Sigmoid colon (tissue), 7 donors: ENCODE measurements around the gene PSD4. TPM values are rescaled to one million over a fixed set of nuclear protein-coding genes. Genes with fewer than 3 reads are reported as not detected.
A peak's percentile ranks its signal among the peaks of the same experiment; 100 is the strongest.

ENCODE experiments used
- DNase-seq: peaks from one replicate; pipeline ENCODE4 v3.0.0-alpha.2; 2019
- H3K27ac ChIP-seq, 4 donors: fragments of 200-600 bp; sonication (generic); one replicate each; pipeline ENCODE4 v1.5.1; 2016 to 2019; ENCODE audit warnings: mild to moderate bottlenecking in 1 of 4
- H3K27me3 ChIP-seq, 3 donors: fragments of 200-600 bp; sonication (generic); one replicate each; pipeline ENCODE4 v1.5.1; 2019; ENCODE audit warnings: mild to moderate bottlenecking in 1 of 3
- H3K36me3 ChIP-seq, 4 donors: fragments of 200-600 bp; sonication (generic); one replicate each; pipeline ENCODE4 v1.5.1; 2016 to 2019
- H3K4me1 ChIP-seq, 4 donors: fragments of 200-600 bp; sonication (generic); one replicate each; pipeline ENCODE4 v1.5.1; 2017 to 2019
- H3K4me3 ChIP-seq, 4 donors: fragments of 200-600 bp; sonication (generic); one replicate each; pipeline ENCODE4 v1.5.1; 2017 to 2019; ENCODE audit warnings: mild to moderate bottlenecking in 2 of 4, moderate library complexity in 1 of 4
- H3K9me3 ChIP-seq, 4 donors: fragments of 200-600 bp in 3 of 4; sonication (generic) in 3 of 4; one replicate each; pipeline versions ENCODE4 v1.5.1 to v1.6.1; 2013 to 2019
- CTCF ChIP-seq, 4 experiments: fragments of 450-650 bp in 3 of 4; fragments of 200-600 bp in 1 of 4; IDR thresholded peaks; one replicate each; pipeline ENCODE4 v1.5.1; 2016 to 2019; ENCODE audit warnings: antibody characterized with exemption in 4 of 4, mild to moderate bottlenecking in 3 of 4, moderate library complexity in 2 of 4
- EP300 ChIP-seq, 4 donors: sonication (generic); formaldehyde crosslinking; IDR thresholded peaks; one replicate each; pipeline ENCODE4 v1.6.1; 2017; ENCODE audit warnings: antibody characterized with exemption in 4 of 4
- POLR2A ChIP-seq, 2 donors: fragments of 450-650 bp; IDR thresholded peaks; one replicate each; pipeline ENCODE4 v1.6.1; 2016; ENCODE audit warnings: antibody characterized with exemption in 2 of 2, mild to moderate bottlenecking in 2 of 2, moderate library complexity in 2 of 2
- POLR2AphosphoS5 ChIP-seq, 4 donors: sonication (generic); formaldehyde crosslinking; IDR thresholded peaks; one replicate each; pipeline ENCODE4 v1.6.1; 2017; ENCODE audit warnings: antibody characterized with exemption in 4 of 4
- WGBS, 2 donors: extraction: QIAGEN DNeasy Blood & Tissue Kit; methylation state at CpG; one replicate each; pipeline ENCODE4 v1.1.7; 2013; 5-methylcytosine and 5-hydroxymethylcytosine counted together
- intact Hi-C: fragments of 100-400 bp; cut with DNase I; formaldehyde crosslinking; loops from one replicate; pipeline ENCODE4 v1.15.1; 2023
- polyA plus RNA-seq, 3 donors: library from polyadenylated mRNA; stranded (reverse); fragments of 200-250 nt; gene quantifications; one replicate each; pipeline ENCODE4 v1.2.3, GENCODE V29; 2013
- total RNA-seq, 4 donors: library from RNA; depleted of rRNA; stranded (reverse); fragments of >200 nt; gene quantifications; one replicate each; pipeline ENCODE4 v1.1.0, GENCODE V29; 2016
- donor health status: healthy with polysubstance abuse.
- donor health status: Bipolar disorder and iron deficiency.
- donor health status: healthy.

Gene PSD4
- total and polyA plus RNA-seq, 7 donors = 1.4 to 51.6 (median 6.6) TPM

DNA sequence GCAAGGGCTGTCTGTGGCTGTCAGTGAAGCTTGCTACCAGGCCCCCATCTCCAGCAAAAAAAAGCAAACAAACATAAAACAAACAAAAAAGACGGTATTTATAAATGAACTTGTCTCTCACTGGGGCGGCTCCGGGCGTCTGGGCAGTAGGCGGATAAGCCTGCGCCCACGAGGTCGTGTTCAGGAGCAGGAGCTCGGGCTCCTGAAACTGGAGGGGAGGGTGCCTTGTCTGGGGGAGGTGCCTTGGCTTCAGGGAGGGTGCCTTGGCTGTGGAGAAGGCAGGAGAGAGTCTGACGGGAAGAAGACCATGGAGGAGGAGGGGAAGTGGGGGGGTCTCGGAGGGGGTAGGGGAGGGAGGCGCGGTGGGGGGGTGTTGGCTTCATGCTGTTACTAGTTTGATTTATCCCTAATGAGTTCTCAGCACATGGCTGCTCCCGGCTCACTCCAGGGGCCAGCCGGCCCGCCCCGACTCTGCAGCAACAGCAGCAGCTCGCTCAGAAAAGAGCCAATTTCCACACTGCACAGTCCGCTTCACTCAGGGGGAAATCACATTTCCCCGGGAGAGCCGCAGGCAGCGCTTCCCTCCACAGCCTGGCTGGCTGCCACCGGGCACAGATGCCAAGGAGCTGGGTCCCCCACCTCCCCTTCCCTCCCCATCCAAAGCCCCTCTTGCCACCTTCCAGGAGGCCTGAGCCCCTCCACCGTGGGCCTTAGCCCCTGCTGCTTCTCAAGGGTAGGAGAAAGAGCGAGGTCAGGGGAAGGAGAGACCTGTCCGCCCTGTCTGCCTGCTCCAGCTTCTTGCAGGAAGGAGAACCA lies 38.7 kb downstream of the PSD4 start:
- Histone ChIP-seq H3K9me3 (no peaks in the 10 kb centered on the region), H3K36me3 (no peaks in the 10 kb centered on the region), H3K4me3 (no peak overlapping the region), H3K27me3 (peaks cover 0 to 9% (median 0%) of the 10 kb centered on the region in 3 donors), H3K4me1 (peaks cover 0 to 26% (median 22%) of the 10 kb centered on the region in 4 donors), H3K27ac (peak overlapping the region; percentile 41 to 71 (median 52))
- DNase-seq = peak; percentile 75
- WGBS, 2 donors = 50 to 61% methylated on average over 26 of the region's 26 CpGs
- intact Hi-C loops = no loop called here
- no peak for TF ChIP-seq CTCF (IDR thresholded peaks at IDR 0.05)
- TF ChIP-seq POLR2AphosphoS5 (IDR thresholded peaks at IDR 0.05) = no peak
- TF ChIP-seq POLR2A (IDR thresholded peaks at IDR 0.05) = no peak
- no peak for TF ChIP-seq EP300 (IDR thresholded peaks at IDR 0.05)

GRCh38 chr2:113213061-113213930 lies 39.5 kb downstream of the PSD4 start:
- Histone ChIP-seq H3K27ac (peak overlapping the region in 2 of 4 donors; percentile 42 to 71), H3K9me3 (no peaks in the 10 kb centered on the region), H3K4me1 (peaks cover 0 to 30% (median 26%) of the 10 kb centered on the region in 4 donors), H3K27me3 (peaks cover 0 to 9% (median 0%) of the 10 kb centered on the region in 3 donors), H3K36me3 (no peaks in the 10 kb centered on the region), H3K4me3 (no peak overlapping the region)
- 95 to 96% methylated on average over 14 of the region's 14 CpGs for WGBS, 2 donors
- TF ChIP-seq CTCF (IDR thresholded peaks at IDR 0.05) = no peak
- TF ChIP-seq EP300 (IDR thresholded peaks at IDR 0.05) = no peak
- no peak for TF ChIP-seq POLR2A (IDR thresholded peaks at IDR 0.05)
- no peak for TF ChIP-seq POLR2AphosphoS5 (IDR thresholded peaks at IDR 0.05)
- intact Hi-C loops = no loop called here
- no peak for DNase-seq

GRCh38 chr2:113214141-113214540 lies 40.4 kb downstream of the PSD4 start:
- H3K27me3 ChIP-seq = peaks cover 0 to 9% (median 0%) of the 10 kb centered on the region in 3 donors
- no peak overlapping the region for H3K27ac ChIP-seq
- intact Hi-C loops = no loop called here
- DNase-seq = no peak
- no peaks in the 10 kb centered on the region for H3K9me3 ChIP-seq
- no peak overlapping the region for H3K4me3 ChIP-seq
- WGBS, 2 donors = 84 to 94% methylated on average over 4 of the region's 4 CpGs
- H3K36me3 ChIP-seq = no peaks in the 10 kb centered on the region
- no peak for TF ChIP-seq CTCF (IDR thresholded peaks at IDR 0.05)
- TF ChIP-seq POLR2AphosphoS5 (IDR thresholded peaks at IDR 0.05) = no peak
- no peak for TF ChIP-seq POLR2A (IDR thresholded peaks at IDR 0.05)
- no peak for TF ChIP-seq EP300 (IDR thresholded peaks at IDR 0.05)
- peaks cover 0 to 27% (median 25%) of the 10 kb centered on the region in 4 donors for H3K4me1 ChIP-seq

GRCh38 chr2:113215056-113215455 lies 41.3 kb downstream of the PSD4 start:
- Histone ChIP-seq H3K9me3 (no peaks in the 10 kb centered on the region), H3K27me3 (peaks cover 0 to 9% (median 0%) of the 10 kb centered on the region in 3 donors), H3K4me1 (peaks cover 0 to 35% (median 17%) of the 10 kb centered on the region in 4 donors), H3K27ac (no peak overlapping the region), H3K4me3 (no peak overlapping the region), H3K36me3 (no peaks in the 10 kb centered on the region)
- no peak for TF ChIP-seq EP300 (IDR thresholded peaks at IDR 0.05)
- WGBS, 2 donors = 93 to 96% methylated on average over 2 of the region's 2 CpGs
- intact Hi-C loops = no loop called here
- DNase-seq = no peak

GRCh38 chr2:113216321-113216720 lies 42.5 kb downstream of the PSD4 start:
- peaks cover 0 to 9% (median 0%) of the 10 kb centered on the region in 3 donors for H3K27me3 ChIP-seq
- H3K4me3 ChIP-seq = no peak overlapping the region
- no peaks in the 10 kb centered on the region for H3K9me3 ChIP-seq
- peak overlapping the region in 1 of 4 donors; percentile 61 for H3K27ac ChIP-seq
- DNase-seq = no peak
- H3K4me1 ChIP-seq = peaks cover 0 to 34% (median 14%) of the 10 kb centered on the region in 4 donors
- intact Hi-C loops = no loop called here
- no peaks in the 10 kb centered on the region for H3K36me3 ChIP-seq
- TF ChIP-seq CTCF (IDR thresholded peaks at IDR 0.05) = no peak
- no peak for TF ChIP-seq EP300 (IDR thresholded peaks at IDR 0.05)
- no peak for TF ChIP-seq POLR2AphosphoS5 (IDR thresholded peaks at IDR 0.05)
- TF ChIP-seq POLR2A (IDR thresholded peaks at IDR 0.05) = no peak
- 95 to 97% methylated on average over 2 of the region's 2 CpGs for WGBS, 2 donors
